Esophagus muscularis mucosa (tissue), 4 donors: Measurements from ENCODE around the gene PRPF6.

Source experiments
- EP300 ChIP-seq: sonication (generic); formaldehyde crosslinking; IDR thresholded peaks from one replicate; pipeline ENCODE4 v1.6.1; 2017; ENCODE audit warnings: antibody characterized with exemption
- POLR2A ChIP-seq: fragments of 450-650 bp; IDR thresholded peaks from one replicate; pipeline ENCODE4 v1.6.1; 2017; ENCODE audit warnings: antibody characterized with exemption, moderate library complexity, mild to moderate bottlenecking, low read depth
- POLR2AphosphoS5 ChIP-seq, 2 donors: sonication (generic); formaldehyde crosslinking; IDR thresholded peaks; one replicate each; pipeline ENCODE4 v1.6.1; 2017; ENCODE audit warnings: antibody characterized with exemption in 2 of 2
- TF ChIP-seq, protein P1 (sequence below), 3 experiments: fragments of 200-600 bp in 2 of 3; fragments of 450-650 bp in 1 of 3; sonication (generic) in 2 of 3; IDR thresholded peaks; one replicate each; pipeline ENCODE4 v1.5.1; 2017 to 2019; ENCODE audit warnings: antibody characterized with exemption in 3 of 3, mild to moderate bottlenecking in 2 of 3, moderate library complexity in 1 of 3

DNA sequence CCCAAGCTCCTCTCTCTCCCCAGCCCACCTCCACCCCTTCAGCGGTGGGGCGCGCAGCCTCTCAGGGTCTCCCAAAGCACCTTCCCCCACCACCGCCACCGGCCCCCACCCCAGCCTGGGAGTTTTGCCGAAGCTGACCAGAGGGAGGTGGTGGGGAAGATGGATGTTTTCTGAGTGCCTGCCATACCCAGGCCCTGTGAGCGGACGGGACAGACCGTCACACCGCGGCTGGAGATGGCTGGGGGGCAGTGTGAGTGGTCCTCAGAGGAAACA, 60.8 kb downstream of the PRPF6 start:
- TF ChIP-seq, protein P1, sequence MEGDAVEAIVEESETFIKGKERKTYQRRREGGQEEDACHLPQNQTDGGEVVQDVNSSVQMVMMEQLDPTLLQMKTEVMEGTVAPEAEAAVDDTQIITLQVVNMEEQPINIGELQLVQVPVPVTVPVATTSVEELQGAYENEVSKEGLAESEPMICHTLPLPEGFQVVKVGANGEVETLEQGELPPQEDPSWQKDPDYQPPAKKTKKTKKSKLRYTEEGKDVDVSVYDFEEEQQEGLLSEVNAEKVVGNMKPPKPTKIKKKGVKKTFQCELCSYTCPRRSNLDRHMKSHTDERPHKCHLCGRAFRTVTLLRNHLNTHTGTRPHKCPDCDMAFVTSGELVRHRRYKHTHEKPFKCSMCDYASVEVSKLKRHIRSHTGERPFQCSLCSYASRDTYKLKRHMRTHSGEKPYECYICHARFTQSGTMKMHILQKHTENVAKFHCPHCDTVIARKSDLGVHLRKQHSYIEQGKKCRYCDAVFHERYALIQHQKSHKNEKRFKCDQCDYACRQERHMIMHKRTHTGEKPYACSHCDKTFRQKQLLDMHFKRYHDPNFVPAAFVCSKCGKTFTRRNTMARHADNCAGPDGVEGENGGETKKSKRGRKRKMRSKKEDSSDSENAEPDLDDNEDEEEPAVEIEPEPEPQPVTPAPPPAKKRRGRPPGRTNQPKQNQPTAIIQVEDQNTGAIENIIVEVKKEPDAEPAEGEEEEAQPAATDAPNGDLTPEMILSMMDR (IDR thresholded peaks at IDR 0.05), result no peak
- no peak for TF ChIP-seq EP300
- no peak for TF ChIP-seq POLR2A
- TF ChIP-seq POLR2AphosphoS5 (IDR thresholded peaks at IDR 0.05), result no peak
